H1 (cell line): ENCODE results near the gene AAK1. TPM values are rescaled to one million over a fixed set of nuclear protein-coding genes. Genes with fewer than 3 reads are reported as not detected.

Experiments used
- CTCF ChIA-PET: fragments of 300-600 bp; sonication (Branson Sonifier 250); formaldehyde crosslinking; loops from one replicate; lab custom pipeline; 2021; ENCODE audit not compliant: partially characterized antibody; lab: Charles Lee
- POLR2A ChIA-PET: fragments of 300-600 bp; sonication (Branson Sonifier 250); formaldehyde crosslinking; loops from one replicate; lab custom pipeline; 2021; ENCODE audit warnings: inconsistent platforms; ENCODE audit not compliant: partially characterized antibody; lab: Charles Lee
- DNase-seq, 2 experiments: peaks; one replicate each; pipeline versions ENCODE4 v3.0.0 to v3.0.0-alpha.2; 2010 to 2022; ENCODE audit warnings: low spot score in 2 of 2, low read depth in 1 of 2, mixed read lengths in 1 of 2
- FAIRE-seq: peaks from 2 replicates; lab custom pipeline; 2011; peaks lifted over from hg19 to GRCh38; lab: Jason Lieb, UNC
- H2AFZ ChIP-seq: 2 replicates; pipeline ENCODE4 v1.8.1; 2012; ENCODE audit warnings: low read length, inconsistent platforms
- H2AK5ac ChIP-seq: 2 replicates; pipeline ENCODE4 v1.6.1; 2013; ENCODE audit warnings: low read depth, low read length
- H2BK120ac ChIP-seq: replicated peaks from 2 replicates; pipeline ENCODE3; 2013; ENCODE audit warnings: low read depth, low read length, inconsistent platforms
- H2BK12ac ChIP-seq: 2 replicates; pipeline ENCODE4 v1.6.1; 2013; ENCODE audit warnings: low read depth, low read length
- H2BK15ac ChIP-seq: 2 replicates; pipeline ENCODE4 v1.6.1; 2013; ENCODE audit warnings: low read length
- H2BK20ac ChIP-seq: 2 replicates; pipeline ENCODE4 v1.6.1; 2013; ENCODE audit warnings: low read length
- H2BK5ac ChIP-seq: 2 replicates; pipeline ENCODE4 v1.6.1; 2013; ENCODE audit warnings: low read depth, low read length
- H3K14ac ChIP-seq: 2 replicates; pipeline ENCODE4 v1.6.1; 2013; ENCODE audit warnings: inconsistent platforms; ENCODE audit not compliant: insufficient read length
- H3K18ac ChIP-seq: 2 replicates; pipeline ENCODE4 v1.6.1; 2013; ENCODE audit warnings: low read length; ENCODE audit errors: extremely low read depth
- H3K23ac ChIP-seq: 2 replicates; pipeline ENCODE4 v1.6.1; 2013; ENCODE audit warnings: inconsistent platforms; ENCODE audit not compliant: insufficient read length
- H3K23me2 ChIP-seq: 2 replicates; pipeline ENCODE4 v1.6.1; 2013; ENCODE audit warnings: low read depth, low read length
- H3K27ac ChIP-seq: 2 replicates; pipeline ENCODE4 v1.6.1; 2011; ENCODE audit warnings: low read depth, low read length, inconsistent platforms
- H3K27me3 ChIP-seq, 4 experiments: replicated peaks in 1 of 4; 1 replicate in 1 of 4; 2 replicates in 3 of 4; pipeline versions ENCODE4 v1.6.1 to v1.8.1; 2011 to 2013; ENCODE audit warnings: low read length in 3 of 4, mild to moderate bottlenecking in 3 of 4, inconsistent platforms in 2 of 4, mixed read lengths in 2 of 4, moderate library complexity in 1 of 4; ENCODE audit not compliant: control insufficient read depth in 3 of 4, insufficient read depth in 3 of 4; ENCODE audit errors: extremely low read depth in 1 of 4
- H3K36me3 ChIP-seq, 4 experiments: 2 replicates each; pipeline versions ENCODE4 v1.6.1 to v1.8.1; 2011 to 2013; ENCODE audit warnings: mild to moderate bottlenecking in 4 of 4, low read length in 3 of 4, moderate library complexity in 2 of 4, control low read depth in 1 of 4, inconsistent platforms in 1 of 4; ENCODE audit not compliant: insufficient read depth in 4 of 4, control insufficient read depth in 2 of 4
- H3K4ac ChIP-seq: replicated peaks from 2 replicates; pipeline ENCODE3; 2013; ENCODE audit warnings: low read length, low read depth, mixed read lengths, inconsistent platforms; ENCODE audit not compliant: insufficient read length
- H3K4me1 ChIP-seq, 4 experiments: replicated peaks in 1 of 4; 1 replicate in 1 of 4; 2 replicates in 3 of 4; pipeline versions ENCODE4 v1.6.1 to v1.8.1; 2011 to 2013; ENCODE audit warnings: low read length in 3 of 4, inconsistent platforms in 2 of 4, mixed read lengths in 1 of 4; ENCODE audit not compliant: insufficient read depth in 4 of 4, control insufficient read depth in 3 of 4
- H3K4me2 ChIP-seq, 2 experiments: 2 replicates each; pipeline versions ENCODE4 v1.6.1 to v1.8.1; 2011 to 2013; ENCODE audit warnings: low read depth in 2 of 2, low read length in 2 of 2, control low read depth in 1 of 2, inconsistent platforms in 1 of 2, mild to moderate bottlenecking in 1 of 2; ENCODE audit not compliant: insufficient read depth in 1 of 2
- H3K4me3 ChIP-seq, 4 experiments: fragments of 200-600, 300-600 bp in 1 of 4; sonication (generic), shearing (Covaris generic), sonication (Bioruptor Twin) in 1 of 4; 2 replicates each; pipeline versions ENCODE4 v1.5.1 to v1.8.1; 2011 to 2016; ENCODE audit warnings: low read length in 4 of 4, low read depth in 3 of 4, control low read depth in 2 of 4, inconsistent platforms in 2 of 4, mild to moderate bottlenecking in 2 of 4, mixed read lengths in 1 of 4, moderate library complexity in 1 of 4; ENCODE audit not compliant: insufficient read depth in 2 of 4; ENCODE audit errors: extremely low read depth in 1 of 4
- H3K56ac ChIP-seq: replicated peaks from 2 replicates; pipeline ENCODE3; 2013; ENCODE audit warnings: low read depth, mild to moderate bottlenecking, mixed read lengths, low read length, inconsistent platforms; ENCODE audit not compliant: insufficient read length
- H3K79me1 ChIP-seq: 2 replicates; pipeline ENCODE4 v1.6.1; 2013; ENCODE audit warnings: low read depth, low read length, control low read depth
- H3K79me2 ChIP-seq, 2 experiments: 2 replicates each; pipeline versions ENCODE4 v1.6.1 to v1.8.1; 2012 to 2013; ENCODE audit warnings: low read length in 2 of 2, mild to moderate bottlenecking in 2 of 2, inconsistent platforms in 1 of 2; ENCODE audit not compliant: insufficient read depth in 2 of 2, control insufficient read depth in 1 of 2
- H3K9ac ChIP-seq, 4 experiments: replicated peaks in 1 of 4; 1 replicate in 1 of 4; 2 replicates in 3 of 4; pipeline versions ENCODE4 v1.6.1 to v1.8.1; 2011 to 2013; ENCODE audit warnings: low read depth in 3 of 4, low read length in 3 of 4, control low read depth in 2 of 4, mild to moderate bottlenecking in 2 of 4, moderate library complexity in 2 of 4, inconsistent platforms in 1 of 4; ENCODE audit errors: extremely low read depth in 1 of 4
- H3K9me3 ChIP-seq, 2 experiments: 2 replicates each; pipeline versions ENCODE4 v1.6.1 to v1.8.1; 2012 to 2013; ENCODE audit warnings: mild to moderate bottlenecking in 2 of 2, moderate library complexity in 2 of 2, control low read depth in 1 of 2, inconsistent platforms in 1 of 2, low read depth in 1 of 2, low read length in 1 of 2, mixed read lengths in 1 of 2; ENCODE audit not compliant: insufficient read depth in 2 of 2
- H4K20me1 ChIP-seq, 2 experiments: replicated peaks in 1 of 2; 2 replicates each; pipeline versions ENCODE3 to v1.8.1; 2011 to 2013; ENCODE audit warnings: inconsistent platforms in 2 of 2, low read length in 2 of 2, mild to moderate bottlenecking in 1 of 2; ENCODE audit not compliant: insufficient read depth in 2 of 2, control insufficient read depth in 1 of 2
- H4K5ac ChIP-seq: 2 replicates; pipeline ENCODE4 v1.6.1; 2013; ENCODE audit warnings: low read length, low read depth, mixed read lengths, inconsistent platforms; ENCODE audit not compliant: insufficient read length
- H4K8ac ChIP-seq: 2 replicates; pipeline ENCODE4 v1.8.0; 2013; ENCODE audit warnings: mild to moderate bottlenecking, moderate library complexity, low read length, inconsistent platforms; ENCODE audit not compliant: insufficient read depth; ENCODE audit errors: extremely low read depth
- H4K91ac ChIP-seq: replicated peaks from 2 replicates; pipeline ENCODE3; 2013; ENCODE audit warnings: low read length, mixed read lengths, inconsistent platforms; ENCODE audit not compliant: insufficient read length
- CBX8 ChIP-seq: fragments of 300-800, 300-1000 bp; sonication (generic); IDR thresholded peaks from 2 replicates; pipeline ENCODE4 v1.7.1; 2016; ENCODE audit warnings: low read depth, low read length, borderline replicate concordance
- PHF8 ChIP-seq: fragments of 200-600 bp; sonication (generic); conservative IDR thresholded peaks from 2 replicates; pipeline ENCODE4 v1.7.1; 2012; ENCODE audit warnings: low read depth, mild to moderate bottlenecking, inconsistent platforms, low read length, moderate library complexity
- RAD21 ChIP-seq, 2 experiments: IDR thresholded peaks in 1 of 2; conservative IDR thresholded peaks in 1 of 2; 2 replicates each; pipeline ENCODE4 v1.6.1; 2011; ENCODE audit warnings: low read depth in 2 of 2, low read length in 2 of 2, improper control_type of control experiment in 1 of 2, inconsistent platforms in 1 of 2, mild to moderate bottlenecking in 1 of 2, moderate library complexity in 1 of 2
- SAP30 ChIP-seq: fragments of 300-600 bp; sonication (generic); IDR thresholded peaks from 2 replicates; pipeline ENCODE4 v1.7.1; 2012; ENCODE audit warnings: low read length, moderate library complexity, mild to moderate bottlenecking, inconsistent platforms; ENCODE audit not compliant: insufficient read depth, insufficient replicate concordance
- WGBS, 2 experiments: shearing (Covaris generic) in 1 of 2; methylation state at CpG; one replicate each; pipeline versions ENCODE4 v1.1.6 to v1.1.7; 2013 to 2015; ENCODE audit warnings: low lambda C conversion rate in 2 of 2, mixed read lengths in 2 of 2, inconsistent platforms in 1 of 2, low coverage in 1 of 2, missing lambda C conversion rate in 1 of 2; ENCODE audit not compliant: insufficient replicate concordance in 2 of 2, insufficient coverage in 1 of 2, insufficient read length in 1 of 2; ENCODE audit errors: extremely low coverage in 1 of 2, missing lambda C conversion rate in 1 of 2; 5-methylcytosine and 5-hydroxymethylcytosine counted together
- polyA plus RNA-seq, 7 experiments: library from polyadenylated mRNA; depleted of rRNA in 3 of 7; stranded (reverse) in 5 of 7; unstranded in 2 of 7; fragments of >200 nt in 5 of 7; fragments of 200-250 nt in 2 of 7; gene quantifications; 1 replicate in 5 of 7; 2 replicates in 1 of 7; 4 replicates in 1 of 7; pipeline versions ENCODE4 v1.2.1 to v1.2.3, GENCODE V29; 2011 to 2013; ENCODE audit warnings: missing spikeins in 2 of 7, mixed read lengths in 2 of 7
- total RNA-seq: library from RNA; stranded (reverse); fragmentation: NEBNext Ultra II Directional; extraction: Animal tissue kit (Norgen Biotek cat#: 25700); gene quantifications from 2 replicates; pipeline ENCODE4 v1.2.1, GENCODE V29; 2021
- TF ChIP-seq, protein P1 (sequence below), 3 experiments: IDR thresholded peaks; 1 replicate in 2 of 3; 2 replicates in 1 of 3; pipeline versions ENCODE4 v1.5.1 to v1.6.1; 2011; ENCODE audit warnings: low read length in 3 of 3, mild to moderate bottlenecking in 3 of 3, inconsistent platforms in 2 of 3, low read depth in 1 of 3, moderate library complexity in 1 of 3; ENCODE audit not compliant: insufficient read depth in 1 of 3; ENCODE audit errors: control extremely low read depth in 1 of 3

The AAK1 gene
- total and polyA plus RNA-seq, 2 of the 8 experiments (the other 6 are each of a cell fraction or from before 2014, with no cell fraction given) = 10.0 to 40.5 TPM

DNA sequence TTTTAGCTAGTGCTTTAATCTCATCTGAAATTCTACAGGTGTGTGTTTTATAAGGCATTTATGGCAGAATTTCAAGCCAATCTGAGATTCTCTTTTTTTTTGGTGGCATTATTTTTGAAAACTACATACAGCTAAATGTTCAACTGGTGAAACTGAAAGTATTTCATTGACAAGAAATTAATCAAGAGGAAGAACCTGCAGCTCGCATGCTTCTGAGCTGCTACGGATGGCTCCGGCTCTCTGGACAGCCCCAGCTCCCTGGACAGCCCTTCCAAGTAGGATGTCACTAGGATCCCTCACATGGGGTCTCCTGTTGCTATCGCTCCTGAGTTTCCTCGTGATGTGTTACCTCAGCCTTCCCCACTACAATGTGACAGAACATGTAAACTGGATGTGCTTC lies 46.4 kb downstream of the AAK1 start:
- Histone ChIP-seq H4K5ac (no peak overlapping the region), H2AFZ (no peak overlapping the region), H3K9ac (no peak overlapping the region), H2BK120ac (no peak overlapping the region), H3K23me2 (no peaks in the 10 kb centered on the region), H2BK5ac (no peak overlapping the region), H3K4me1 (no peaks in the 10 kb centered on the region), H3K18ac (no peak overlapping the region), H4K8ac (no peak overlapping the region), H3K4me3 (no peak overlapping the region), H4K91ac (no peak overlapping the region), H2BK20ac (no peak overlapping the region), H3K14ac (no peak overlapping the region), H4K20me1 (no peaks in the 10 kb centered on the region), H3K23ac (no peak overlapping the region), H2BK15ac (no peak overlapping the region), H2BK12ac (no peak overlapping the region), H3K27ac (no peak overlapping the region), H3K79me2 (no peaks in the 10 kb centered on the region), H3K79me1 (peaks cover 2% of the 10 kb centered on the region; the same call in 1 of the 2 replicates), H2AK5ac (no peak overlapping the region), H3K4me2 (no peak overlapping the region), H3K36me3 (no peaks in the 10 kb centered on the region), H3K56ac (no peak overlapping the region), H3K27me3 (no peaks in the 10 kb centered on the region), H3K4ac (no peak overlapping the region), H3K9me3 (no peaks in the 10 kb centered on the region)
- TF ChIP-seq SAP30 (no peak), RAD21 (IDR thresholded peaks at IDR 0.05 in 1 of 2, conservative IDR thresholded peaks at IDR 0.05 in 1 of 2; ENCODE audit: low read depth in 2 of 2, low read length in 2 of 2) (no peak), CBX8 (no peak), PHF8 (no peak)
- TF ChIP-seq, protein P1, sequence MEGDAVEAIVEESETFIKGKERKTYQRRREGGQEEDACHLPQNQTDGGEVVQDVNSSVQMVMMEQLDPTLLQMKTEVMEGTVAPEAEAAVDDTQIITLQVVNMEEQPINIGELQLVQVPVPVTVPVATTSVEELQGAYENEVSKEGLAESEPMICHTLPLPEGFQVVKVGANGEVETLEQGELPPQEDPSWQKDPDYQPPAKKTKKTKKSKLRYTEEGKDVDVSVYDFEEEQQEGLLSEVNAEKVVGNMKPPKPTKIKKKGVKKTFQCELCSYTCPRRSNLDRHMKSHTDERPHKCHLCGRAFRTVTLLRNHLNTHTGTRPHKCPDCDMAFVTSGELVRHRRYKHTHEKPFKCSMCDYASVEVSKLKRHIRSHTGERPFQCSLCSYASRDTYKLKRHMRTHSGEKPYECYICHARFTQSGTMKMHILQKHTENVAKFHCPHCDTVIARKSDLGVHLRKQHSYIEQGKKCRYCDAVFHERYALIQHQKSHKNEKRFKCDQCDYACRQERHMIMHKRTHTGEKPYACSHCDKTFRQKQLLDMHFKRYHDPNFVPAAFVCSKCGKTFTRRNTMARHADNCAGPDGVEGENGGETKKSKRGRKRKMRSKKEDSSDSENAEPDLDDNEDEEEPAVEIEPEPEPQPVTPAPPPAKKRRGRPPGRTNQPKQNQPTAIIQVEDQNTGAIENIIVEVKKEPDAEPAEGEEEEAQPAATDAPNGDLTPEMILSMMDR (IDR thresholded peaks at IDR 0.05; ENCODE audit: control extremely low read depth in 1 of 3, insufficient read depth in 1 of 3, low read depth in 1 of 3, low read length in 3 of 3) = no peak
- FAIRE-seq = no peak
- no peak for DNase-seq
- WGBS, 2 experiments = 94% methylated on average over 5 of the region's 5 CpGs; no CpG with 5 or more reads in 1 of the 2 experiments
- ChIA-PET CTCF (interaction anchor here (0.7 to 3.0 kb wide), 3 partner anchors 20 to 215 kb away, joined by 3 to 11 read pairs (median 5); no protein-coding TSS in a partner anchor), POLR2A (interaction anchor here (1.6 kb wide), 1 partner anchor 19 kb away, joined by 5 read pairs; no protein-coding TSS in a partner anchor)
